Measurements from ENCODE around the gene HSD11B1.
"Not testable (repeated sequence)": the region's sequence is repeated elsewhere in the genome, so short reads cannot be mapped to it uniquely, and the experiment has no call there.

The HSD11B1 gene

DNA sequence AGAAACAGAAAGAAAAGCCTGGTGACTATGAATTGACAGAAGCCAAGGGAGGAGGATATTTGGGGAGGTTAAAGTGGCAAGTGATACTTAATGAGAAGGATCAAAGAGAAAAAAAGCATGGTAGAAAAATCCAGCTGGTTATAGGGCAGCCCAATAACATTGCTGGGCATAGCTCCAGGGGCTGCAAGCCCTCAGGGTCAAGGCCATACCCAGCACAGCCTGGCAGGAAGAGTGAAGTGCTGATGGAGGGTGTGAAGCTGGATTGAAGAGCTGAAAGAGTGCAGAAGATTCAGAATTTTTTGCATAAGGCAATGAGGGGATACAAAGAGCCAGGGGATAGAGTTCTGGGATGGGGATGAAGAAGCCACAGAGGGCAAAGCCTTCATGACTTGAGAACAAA is 8.0 kb upstream of the HSD11B1 start:
- no peak for TF ChIP-seq EZH2phosphoT487 (conservative IDR thresholded peaks at IDR 0.05; ENCODE audit: low read length)
- TF ChIP-seq, protein P1, sequence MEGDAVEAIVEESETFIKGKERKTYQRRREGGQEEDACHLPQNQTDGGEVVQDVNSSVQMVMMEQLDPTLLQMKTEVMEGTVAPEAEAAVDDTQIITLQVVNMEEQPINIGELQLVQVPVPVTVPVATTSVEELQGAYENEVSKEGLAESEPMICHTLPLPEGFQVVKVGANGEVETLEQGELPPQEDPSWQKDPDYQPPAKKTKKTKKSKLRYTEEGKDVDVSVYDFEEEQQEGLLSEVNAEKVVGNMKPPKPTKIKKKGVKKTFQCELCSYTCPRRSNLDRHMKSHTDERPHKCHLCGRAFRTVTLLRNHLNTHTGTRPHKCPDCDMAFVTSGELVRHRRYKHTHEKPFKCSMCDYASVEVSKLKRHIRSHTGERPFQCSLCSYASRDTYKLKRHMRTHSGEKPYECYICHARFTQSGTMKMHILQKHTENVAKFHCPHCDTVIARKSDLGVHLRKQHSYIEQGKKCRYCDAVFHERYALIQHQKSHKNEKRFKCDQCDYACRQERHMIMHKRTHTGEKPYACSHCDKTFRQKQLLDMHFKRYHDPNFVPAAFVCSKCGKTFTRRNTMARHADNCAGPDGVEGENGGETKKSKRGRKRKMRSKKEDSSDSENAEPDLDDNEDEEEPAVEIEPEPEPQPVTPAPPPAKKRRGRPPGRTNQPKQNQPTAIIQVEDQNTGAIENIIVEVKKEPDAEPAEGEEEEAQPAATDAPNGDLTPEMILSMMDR (IDR thresholded peaks at IDR 0.05; ENCODE audit: insufficient read depth, low read length, poor library complexity, severe bottlenecking): no peak
- Histone ChIP-seq H3K27me3 (ENCODE audit: low read length) (no peaks in the 10 kb centered on the region), H4K20me1 (ENCODE audit: low read depth, low read length) (no peaks in the 10 kb centered on the region), H3K9me3 (ENCODE audit: insufficient read depth, low read length) (no peaks in the 10 kb centered on the region), H3K9me2 (replicated peaks; ENCODE audit: insufficient read depth, low read length) (no peaks in the 10 kb centered on the region), H3K27ac (ENCODE audit: low read depth, low read length) (no peak overlapping the region), H3K4me3 (ENCODE audit: insufficient read depth, low read length, poor library complexity, severe bottlenecking) (no peak overlapping the region), H3F3A (ENCODE audit: insufficient read depth) (no peaks in the 10 kb centered on the region), H3K9ac (ENCODE audit: low read length) (no peak overlapping the region), H3K36me3 (ENCODE audit: low read length) (no peaks in the 10 kb centered on the region), H3K4me2 (ENCODE audit: low read depth, low read length, poor library complexity, severe bottlenecking) (no peak overlapping the region), H2AFZ (ENCODE audit: low read depth, low read length, severe bottlenecking) (no peak overlapping the region), H3K79me2 (ENCODE audit: insufficient read depth, low read length) (no peaks in the 10 kb centered on the region)

DNA sequence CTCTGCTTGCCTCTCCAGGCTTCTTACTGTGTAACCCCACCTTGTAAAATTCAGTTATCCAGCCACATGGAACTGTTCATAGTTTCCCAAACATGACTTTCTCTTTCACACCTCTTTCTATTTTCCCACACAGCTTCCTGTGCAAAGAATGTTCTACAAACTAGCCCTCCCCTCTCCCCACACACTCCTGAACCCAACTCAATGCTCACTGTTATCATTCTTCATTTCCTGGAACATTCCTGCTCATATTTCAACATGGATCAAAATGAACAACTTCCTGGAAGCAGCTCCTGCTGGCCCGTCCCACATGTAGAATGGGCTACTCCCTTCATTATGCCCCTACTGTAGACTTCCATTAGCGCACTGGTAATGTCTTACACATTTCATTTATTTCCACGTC is 7.5 kb upstream of the HSD11B1 start:
- no peak overlapping the region for H3K4me2 ChIP-seq (ENCODE audit: low read depth, low read length, poor library complexity, severe bottlenecking)
- H3K9me2 ChIP-seq (replicated peaks; ENCODE audit: insufficient read depth, low read length): no peaks in the 10 kb centered on the region
- no peaks in the 10 kb centered on the region for H3K9me3 ChIP-seq (ENCODE audit: insufficient read depth, low read length)
- no peaks in the 10 kb centered on the region for H4K20me1 ChIP-seq (ENCODE audit: low read depth, low read length)
- H3K27me3 ChIP-seq (ENCODE audit: low read length): no peaks in the 10 kb centered on the region
- H3K79me2 ChIP-seq (ENCODE audit: insufficient read depth, low read length): no peaks in the 10 kb centered on the region
- no peak overlapping the region for H2AFZ ChIP-seq (ENCODE audit: low read depth, low read length, severe bottlenecking)
- H3K4me3 ChIP-seq (ENCODE audit: insufficient read depth, low read length, poor library complexity, severe bottlenecking): no peak overlapping the region
- no peak overlapping the region for H3K27ac ChIP-seq (ENCODE audit: low read depth, low read length)
- no peak overlapping the region for H3K9ac ChIP-seq (ENCODE audit: low read length)
- H3F3A ChIP-seq (ENCODE audit: insufficient read depth): no peaks in the 10 kb centered on the region
- no peak for TF ChIP-seq EZH2phosphoT487 (conservative IDR thresholded peaks at IDR 0.05; ENCODE audit: low read length)
- TF ChIP-seq, protein P1 (IDR thresholded peaks at IDR 0.05; ENCODE audit: insufficient read depth, low read length, poor library complexity, severe bottlenecking): no peak
- H3K36me3 ChIP-seq (ENCODE audit: low read length): no peaks in the 10 kb centered on the region

DNA sequence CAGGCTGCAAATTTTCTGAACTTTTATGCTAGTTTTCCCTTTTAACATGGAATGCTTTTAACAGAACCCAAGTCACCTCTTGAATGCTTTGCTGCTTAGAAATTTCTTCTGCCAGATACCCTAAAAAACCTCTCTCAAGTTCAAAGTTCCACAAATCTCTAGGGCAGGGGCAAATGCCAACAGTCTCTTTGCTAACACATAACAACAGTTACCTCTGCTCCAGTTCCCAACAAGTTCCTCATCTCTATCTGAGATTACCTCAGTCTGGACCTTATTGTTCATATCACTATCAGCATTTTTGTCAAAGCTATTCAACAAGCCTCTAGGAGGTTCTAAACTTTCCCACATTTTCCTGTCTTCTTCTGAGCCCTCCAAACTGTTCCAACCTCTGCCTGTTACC is 4.0 kb upstream of the HSD11B1 start:
- H3K9me3 ChIP-seq (ENCODE audit: insufficient read depth, low read length); H3K27me3 ChIP-seq (ENCODE audit: low read length); H3K36me3 ChIP-seq (ENCODE audit: low read length); H3K4me3 ChIP-seq (ENCODE audit: insufficient read depth, low read length, poor library complexity, severe bottlenecking); H3F3A ChIP-seq (ENCODE audit: insufficient read depth); H2AFZ ChIP-seq (ENCODE audit: low read depth, low read length, severe bottlenecking); H3K27ac ChIP-seq (ENCODE audit: low read depth, low read length); H3K9ac ChIP-seq (ENCODE audit: low read length); H3K9me2 ChIP-seq (replicated peaks; ENCODE audit: insufficient read depth, low read length); H3K79me2 ChIP-seq (ENCODE audit: insufficient read depth, low read length); H4K20me1 ChIP-seq (ENCODE audit: low read depth, low read length); H3K4me2 ChIP-seq (ENCODE audit: low read depth, low read length, poor library complexity, severe bottlenecking): not testable (repeated sequence)

- no peaks in the 10 kb centered on the region for H3K9me2 ChIP-seq (replicated peaks; ENCODE audit: insufficient read depth, low read length)
- H4K20me1 ChIP-seq (ENCODE audit: low read depth, low read length): no peaks in the 10 kb centered on the region
- no peaks in the 10 kb centered on the region for H3F3A ChIP-seq (ENCODE audit: insufficient read depth)
- no peaks in the 10 kb centered on the region for H3K9me3 ChIP-seq (ENCODE audit: insufficient read depth, low read length)
- no peak overlapping the region for H3K4me3 ChIP-seq (ENCODE audit: insufficient read depth, low read length, poor library complexity, severe bottlenecking)
- TF ChIP-seq, protein P1 (IDR thresholded peaks at IDR 0.05; ENCODE audit: insufficient read depth, low read length, poor library complexity, severe bottlenecking): no peak
- TF ChIP-seq EZH2phosphoT487 (conservative IDR thresholded peaks at IDR 0.05; ENCODE audit: low read length): no peak
- no peaks in the 10 kb centered on the region for H3K36me3 ChIP-seq (ENCODE audit: low read length)
- H3K79me2 ChIP-seq (ENCODE audit: insufficient read depth, low read length): no peaks in the 10 kb centered on the region
- H3K27ac ChIP-seq (ENCODE audit: low read depth, low read length): no peak overlapping the region
- H3K9ac ChIP-seq (ENCODE audit: low read length): no peak overlapping the region
- H2AFZ ChIP-seq (ENCODE audit: low read depth, low read length, severe bottlenecking): no peak overlapping the region
- no peaks in the 10 kb centered on the region for H3K27me3 ChIP-seq (ENCODE audit: low read length)
- no peak overlapping the region for H3K4me2 ChIP-seq (ENCODE audit: low read depth, low read length, poor library complexity, severe bottlenecking)
Measured at GRCh38 chr1:209702832-209703231, 1.8 kb upstream of the HSD11B1 start.

Measured in SU-DHL-6 (cell line).